SK-N-SH treated with all-trans-retinoic acid at 6 μM for 48 hours (cell line): ENCODE measurements around the gene ORAI2.
"Not testable (repeated sequence)": the region's sequence is repeated elsewhere in the genome, so short reads cannot be mapped to it uniquely, and the experiment has no call there.

Experiments used
- GLIS3 ChIP-seq: fragments of 250-450 bp; sonication (Bioruptor Pico); IDR thresholded peaks from 2 replicates; pipeline ENCODE4 v1.5.0; 2020; ENCODE audit warnings: mild to moderate bottlenecking, moderate library complexity
- PATZ1 ChIP-seq: fragments of 250-450 bp; sonication (Bioruptor Pico); IDR thresholded peaks from 2 replicates; pipeline ENCODE4 v1.8.0; 2020; ENCODE audit warnings: mild to moderate bottlenecking, moderate library complexity, borderline replicate concordance
- ZFP3 ChIP-seq: fragments of 250-450 bp; sonication (Bioruptor Pico); IDR thresholded peaks from 2 replicates; pipeline ENCODE4 v1.5.0; 2020; ENCODE audit warnings: mild to moderate bottlenecking, moderate library complexity

GRCh38 chr7:102479982-102480637, 46.7 kb downstream of the ORAI2 start:
- not testable (repeated sequence) for TF ChIP-seq ZFP3, PATZ1, GLIS3 (CRISPR knock-in tag)
